Progenitor cell of endocrine pancreas (in vitro differentiated cells): Measurements from ENCODE around the gene COL7A1. TPM values are rescaled to one million over a fixed set of nuclear protein-coding genes. Genes with fewer than 3 reads are reported as not detected.

Experiments used
- DNase-seq: peaks from one replicate; pipeline ENCODE4 v3.0.0; 2021; ENCODE audit warnings: low spot score; ENCODE audit not compliant: unreplicated experiment
- H3K27ac Mint-ChIP-seq: 2 replicates; pipeline ENCODE4 v1.8.0; 2021; ENCODE audit warnings: mild to moderate bottlenecking, moderate library complexity, mixed read lengths
- H3K27me3 Mint-ChIP-seq: 2 replicates; pipeline ENCODE4 v1.8.0; 2021; ENCODE audit warnings: mixed read lengths
- H3K36me3 Mint-ChIP-seq: 2 replicates; pipeline ENCODE4 v1.8.0; 2022; ENCODE audit warnings: mixed read lengths; ENCODE audit not compliant: insufficient read depth
- H3K4me1 Mint-ChIP-seq: 2 replicates; pipeline ENCODE4 v1.8.0; 2021; ENCODE audit warnings: low read depth, mixed read lengths
- H3K4me3 Mint-ChIP-seq: 2 replicates; pipeline ENCODE4 v1.8.0; 2021; ENCODE audit warnings: low read depth, mild to moderate bottlenecking, moderate library complexity, mixed read lengths
- H3K9me3 Mint-ChIP-seq: 2 replicates; pipeline ENCODE4 v1.8.0; 2021; ENCODE audit warnings: low read depth, mixed read lengths
- total RNA-seq: library from RNA; stranded (reverse); gene quantifications from 2 replicates; pipeline ENCODE4 v1.2.1, GENCODE V29; 2021
- TF ChIP-seq, protein P1 (sequence below): fragments of 200-600 bp; sonication (generic); IDR thresholded peaks from one replicate; pipeline ENCODE4 v1.5.0; 2021; ENCODE audit warnings: antibody characterized with exemption, mild to moderate bottlenecking; ENCODE audit not compliant: unreplicated experiment

Gene COL7A1
- total RNA-seq, 1 donor from 2014 or later, result 38.4 TPM

DNA sequence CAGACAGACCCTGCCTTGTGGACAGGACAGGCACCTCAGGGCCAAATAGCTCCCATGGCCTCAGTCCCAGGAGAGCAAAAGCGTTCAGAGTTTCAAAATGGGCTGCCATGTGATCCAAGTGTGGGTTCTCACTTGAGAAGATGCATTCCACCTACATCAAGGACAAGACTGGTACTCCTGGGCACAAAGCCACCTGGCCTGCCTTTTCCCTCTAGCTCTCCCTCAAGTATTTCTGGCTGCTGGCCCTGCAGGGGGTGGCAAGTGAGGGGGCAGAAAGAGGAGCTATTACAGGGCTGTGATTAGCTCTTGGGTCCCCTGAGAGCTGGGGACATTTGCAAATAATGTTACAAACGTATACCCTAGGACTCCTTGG lies 6.5 kb upstream of the COL7A1 start:
- Mint-ChIP-seq H3K27ac (no peak overlapping the region), H3K36me3 (peaks cover 14% of the 10 kb centered on the region), H3K9me3 (no peaks in the 10 kb centered on the region), H3K4me1 (no peaks in the 10 kb centered on the region), H3K27me3 (no peaks in the 10 kb centered on the region), H3K4me3 (no peak overlapping the region)
- DNase-seq, result no peak
- TF ChIP-seq, protein P1, sequence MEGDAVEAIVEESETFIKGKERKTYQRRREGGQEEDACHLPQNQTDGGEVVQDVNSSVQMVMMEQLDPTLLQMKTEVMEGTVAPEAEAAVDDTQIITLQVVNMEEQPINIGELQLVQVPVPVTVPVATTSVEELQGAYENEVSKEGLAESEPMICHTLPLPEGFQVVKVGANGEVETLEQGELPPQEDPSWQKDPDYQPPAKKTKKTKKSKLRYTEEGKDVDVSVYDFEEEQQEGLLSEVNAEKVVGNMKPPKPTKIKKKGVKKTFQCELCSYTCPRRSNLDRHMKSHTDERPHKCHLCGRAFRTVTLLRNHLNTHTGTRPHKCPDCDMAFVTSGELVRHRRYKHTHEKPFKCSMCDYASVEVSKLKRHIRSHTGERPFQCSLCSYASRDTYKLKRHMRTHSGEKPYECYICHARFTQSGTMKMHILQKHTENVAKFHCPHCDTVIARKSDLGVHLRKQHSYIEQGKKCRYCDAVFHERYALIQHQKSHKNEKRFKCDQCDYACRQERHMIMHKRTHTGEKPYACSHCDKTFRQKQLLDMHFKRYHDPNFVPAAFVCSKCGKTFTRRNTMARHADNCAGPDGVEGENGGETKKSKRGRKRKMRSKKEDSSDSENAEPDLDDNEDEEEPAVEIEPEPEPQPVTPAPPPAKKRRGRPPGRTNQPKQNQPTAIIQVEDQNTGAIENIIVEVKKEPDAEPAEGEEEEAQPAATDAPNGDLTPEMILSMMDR, result no peak

DNA sequence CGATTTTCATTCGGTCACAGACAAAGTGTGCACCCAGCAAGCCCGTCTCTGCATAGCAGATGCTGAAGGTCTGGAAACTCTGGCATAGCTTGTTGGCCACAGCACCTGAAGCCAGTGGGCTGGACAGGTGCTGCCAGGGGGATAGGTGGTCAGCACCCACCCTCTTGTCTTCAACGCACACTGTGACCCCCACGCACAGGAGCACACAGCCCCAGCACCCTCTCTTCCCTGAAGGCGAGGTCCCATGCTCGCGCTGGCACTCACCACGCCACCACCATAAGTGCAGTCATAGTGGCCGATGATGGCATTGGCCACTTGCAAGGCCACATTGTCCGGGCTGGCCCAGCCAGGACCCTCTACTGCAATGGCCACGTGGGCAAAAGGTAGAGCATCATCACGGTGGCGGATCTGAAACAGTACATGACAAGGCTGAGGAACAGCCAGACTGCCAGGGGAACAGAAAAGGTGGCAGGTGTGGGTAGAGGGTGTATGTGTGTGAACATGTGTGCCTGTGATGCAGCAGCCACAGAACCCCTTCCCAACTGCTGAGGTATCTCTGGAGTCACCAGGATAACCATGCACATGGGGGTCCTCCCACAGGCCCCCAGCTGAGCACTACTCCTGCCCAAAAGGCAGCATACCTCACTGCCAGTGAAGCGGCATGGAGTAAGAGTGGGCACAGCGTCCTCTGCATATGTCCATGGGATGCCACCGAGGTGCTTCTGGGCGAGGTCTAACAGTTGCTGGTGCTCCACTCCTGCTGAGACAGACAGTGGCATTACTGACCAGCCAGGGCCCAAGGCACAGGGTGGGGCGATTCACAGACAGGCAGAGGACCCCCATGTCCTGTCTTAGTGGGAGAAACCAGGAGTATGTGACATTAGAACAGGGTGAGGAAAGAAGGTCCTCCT lies 5.8 kb upstream of the COL7A1 start:
- no peaks in the 10 kb centered on the region for H3K4me1 Mint-ChIP-seq
- TF ChIP-seq, protein P1, result no peak
- H3K36me3 Mint-ChIP-seq, result peaks cover 14% of the 10 kb centered on the region
- no peak overlapping the region for H3K27ac Mint-ChIP-seq
- no peak overlapping the region for H3K4me3 Mint-ChIP-seq
- DNase-seq, result no peak
- H3K27me3 Mint-ChIP-seq, result peaks cover 3% of the 10 kb centered on the region
- H3K9me3 Mint-ChIP-seq, result no peaks in the 10 kb centered on the region

DNA sequence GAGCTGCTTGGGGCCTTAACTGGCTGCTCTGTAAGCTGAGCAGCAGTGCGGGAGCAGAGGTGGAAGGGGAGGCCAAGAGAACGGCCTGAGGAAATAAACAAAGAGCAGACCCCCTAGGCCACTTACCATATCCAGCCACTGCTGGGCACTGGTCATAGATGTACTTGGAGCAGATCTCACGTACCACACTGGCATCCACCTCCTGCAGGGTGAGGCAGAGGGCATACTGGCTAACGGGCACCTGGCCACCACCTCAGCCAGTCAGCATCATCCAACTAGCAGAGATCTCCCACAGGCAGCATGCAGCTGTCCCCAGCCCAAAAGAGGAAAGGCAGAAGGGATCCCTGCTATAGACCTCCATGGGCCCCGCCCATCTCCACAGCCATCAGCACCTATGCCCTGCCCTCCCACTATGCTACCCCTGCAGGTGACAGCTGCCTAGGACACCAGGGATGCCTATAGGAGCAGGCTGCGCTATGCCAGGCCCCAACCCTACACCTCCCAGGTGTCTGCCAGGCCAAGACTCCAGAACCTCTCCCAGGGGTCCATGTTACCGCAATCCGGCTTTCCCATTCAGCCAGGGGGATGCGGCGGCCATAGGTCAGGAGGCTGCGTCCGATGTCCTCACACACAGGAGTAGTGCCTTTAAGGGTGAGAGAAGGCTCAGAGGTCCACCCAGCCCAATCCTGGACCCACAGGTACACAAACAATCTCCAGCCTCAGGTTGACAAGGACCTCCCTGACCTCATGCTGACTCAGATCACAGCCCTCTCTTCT lies 4.6 kb upstream of the COL7A1 start:
- Mint-ChIP-seq H3K9me3 (no peaks in the 10 kb centered on the region), H3K4me1 (no peaks in the 10 kb centered on the region)

DNA sequence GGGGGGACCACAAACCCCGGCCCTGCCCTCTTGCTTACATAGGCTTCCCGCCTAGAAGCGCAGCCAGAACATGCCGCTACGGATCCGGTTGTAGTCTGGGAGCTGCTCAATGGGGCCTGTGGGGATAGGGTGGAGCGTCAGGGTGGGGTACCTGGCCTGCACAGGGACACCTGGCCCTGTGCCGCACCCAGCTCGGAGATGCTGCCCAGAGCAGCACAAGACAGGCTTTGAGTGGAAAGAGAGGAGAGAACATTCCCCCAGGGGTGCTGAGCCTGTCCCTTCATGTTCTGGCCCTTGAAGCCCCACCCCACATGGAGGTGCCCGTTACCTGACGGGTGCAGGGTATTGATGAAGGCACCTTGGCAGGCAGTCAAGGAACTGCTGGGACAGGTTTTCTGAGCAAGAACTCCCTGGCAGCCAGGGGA lies 4.0 kb upstream of the COL7A1 start:
- TF ChIP-seq, protein P1, result no peak
- H3K4me1 Mint-ChIP-seq, result no peaks in the 10 kb centered on the region
- peaks cover 11% of the 10 kb centered on the region for H3K36me3 Mint-ChIP-seq
- no peak for DNase-seq
- no peak overlapping the region for H3K27ac Mint-ChIP-seq
- no peaks in the 10 kb centered on the region for H3K9me3 Mint-ChIP-seq
- H3K27me3 Mint-ChIP-seq, result peaks cover 11% of the 10 kb centered on the region
- H3K4me3 Mint-ChIP-seq, result no peak overlapping the region

More for the DNA sequence above, 4.6 kb upstream of the COL7A1 start:
- peaks cover 6% of the 10 kb centered on the region for H3K27me3 Mint-ChIP-seq
- H3K4me3 Mint-ChIP-seq, result no peak overlapping the region
- no peak overlapping the region for H3K27ac Mint-ChIP-seq
- TF ChIP-seq, protein P1, result no peak
- DNase-seq, result no peak
- H3K36me3 Mint-ChIP-seq, result peaks cover 11% of the 10 kb centered on the region

DNA sequence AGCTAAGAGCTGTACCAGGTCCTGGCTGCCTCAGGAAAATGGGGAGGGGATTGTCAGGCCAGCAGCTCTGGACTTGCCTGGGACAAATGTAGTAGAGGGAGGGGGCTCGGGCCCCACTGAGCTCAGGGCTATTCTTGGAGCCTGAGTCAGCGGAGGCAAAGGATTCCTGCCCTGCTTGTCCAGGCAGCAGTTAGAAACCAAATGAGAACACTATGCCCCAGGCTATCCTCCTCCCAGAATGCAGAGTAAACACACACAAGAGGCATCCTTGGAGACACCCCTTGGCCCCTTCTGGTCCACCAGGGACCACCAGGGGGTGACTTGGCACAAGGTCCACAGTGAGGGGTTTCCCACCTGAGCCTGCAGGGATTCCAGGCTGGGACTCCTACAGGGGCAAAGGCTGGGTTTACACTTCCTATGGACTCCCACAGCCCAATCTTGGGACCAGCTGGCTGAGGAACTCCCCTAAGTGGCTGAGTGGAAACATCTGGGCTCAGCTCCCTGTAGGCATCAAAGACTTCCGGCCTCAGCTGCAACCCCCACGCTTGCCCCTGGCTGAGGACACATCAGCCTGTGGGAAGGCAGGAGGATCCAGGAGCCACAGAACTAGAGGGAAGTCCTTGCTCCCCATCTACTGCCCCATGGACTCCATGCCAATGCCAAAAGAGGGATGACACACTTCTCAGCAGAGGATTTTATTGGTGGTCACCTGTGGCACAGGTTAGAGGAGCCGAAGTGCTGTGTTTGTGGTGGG lies 3.4 kb upstream of the COL7A1 start:
- no peak for DNase-seq
- Mint-ChIP-seq H3K4me1 (no peaks in the 10 kb centered on the region), H3K9me3 (no peaks in the 10 kb centered on the region), H3K27ac (no peak overlapping the region), H3K36me3 (peaks cover 11% of the 10 kb centered on the region), H3K27me3 (peaks cover 11% of the 10 kb centered on the region), H3K4me3 (no peak overlapping the region)
- TF ChIP-seq, protein P1, result no peak
